NCI-H2029 (cell line): ENCODE results near the gene TMEM223.
"Not testable (repeated sequence)": the region's sequence is repeated elsewhere in the genome, so short reads cannot be mapped to it uniquely, and the experiment has no call there.

Source experiments
- DNase-seq: peaks from one replicate; lab custom pipeline; 2025; lab: John Stamatoyannopoulos, UW

TMEM223 gene

GRCh38 chr11:62791501-62792201, at the start of gene TMEM223:
TMEM223 (minus strand) TSS chr11:62792006; CDS start chr11:62791994, 12 bp downstream.
- DNase-seq: peak; percentile 71

- peak; percentile 57 for DNase-seq
Observed at GRCh38 chr11:62840721-62841360, 49.0 kb upstream of the TMEM223 start.

GRCh38 chr11:62839050-62839945, 47.5 kb upstream of the TMEM223 start, which contains the start of gene WDR74:
WDR74 (minus strand) TSS chr11:62839590; CDS start chr11:62839570, 20 bp downstream.
- peak; percentile 93 for DNase-seq

GRCh38 chr11:62835336-62835735, 43.5 kb upstream of the TMEM223 start:
- no peak for DNase-seq

- no peak for DNase-seq
Observed at GRCh38 chr11:62832336-62833234, 40.8 kb upstream of the TMEM223 start, which contains the start of gene TEX54. TEX54 (minus strand) TSS chr11:62832841.

- peak; percentile 97 for DNase-seq
Observed at GRCh38 chr11:62831520-62832335, 39.9 kb upstream of the TMEM223 start, which contains the start of gene STX5. STX5 (minus strand) TSS chr11:62832051; CDS start chr11:62831243, 808 bp downstream.

- DNase-seq: no peak
Observed at GRCh38 chr11:62830904-62831519, 39.2 kb upstream of the TMEM223 start.

- DNase-seq: not testable (repeated sequence)
Observed at GRCh38 chr11:62828130-62828529, 36.3 kb upstream of the TMEM223 start.

GRCh38 chr11:62823677-62824076, 31.9 kb upstream of the TMEM223 start:
- DNase-seq: no peak

GRCh38 chr11:62817129-62817528, 25.3 kb upstream of the TMEM223 start:
- no peak for DNase-seq

GRCh38 chr11:62816557-62816956, 24.8 kb upstream of the TMEM223 start:
- DNase-seq: no peak

GRCh38 chr11:62811659-62812058, 19.9 kb upstream of the TMEM223 start:
- DNase-seq: no peak

GRCh38 chr11:62810748-62811147, 18.9 kb upstream of the TMEM223 start:
- DNase-seq: no peak

- no peak for DNase-seq
Observed at GRCh38 chr11:62806611-62807121, 14.9 kb upstream of the TMEM223 start.

- DNase-seq: no peak
Observed at GRCh38 chr11:62805961-62806441, 14.2 kb upstream of the TMEM223 start.

- peak; percentile 92 for DNase-seq
Observed at GRCh38 chr11:62805076-62805892, 13.5 kb upstream of the TMEM223 start, which contains the start of gene NXF1. NXF1 (minus strand) TSS chr11:62805440; CDS start chr11:62805356, 84 bp downstream.

GRCh38 chr11:62804310-62805075, 12.7 kb upstream of the TMEM223 start:
- DNase-seq: no peak

GRCh38 chr11:62801071-62801470, 9.3 kb upstream of the TMEM223 start:
- DNase-seq: no peak
